Stimulated activated CD4-positive, alpha-beta T cell treated with anti-CD3 and anti-CD28 coated beads, TNF-alpha, amount 100 ng/mL, for 1 hour (primary cell): Measurements from ENCODE around the gene TXNDC5.
"Not testable (repeated sequence)": the region's sequence is repeated elsewhere in the genome, so short reads cannot be mapped to it uniquely, and the experiment has no call there.

Experiments
- DNase-seq, 3 donors: peaks; one replicate each; pipeline ENCODE4 v3.0.0-alpha.2; 2020; ENCODE audit warnings: low read depth in 3 of 3, low spot score in 1 of 3

Gene TXNDC5

GRCh38 chr6:7897461-7898192, 13.0 kb downstream of the TXNDC5 start:
- DNase-seq = no peak

GRCh38 chr6:7896465-7896987, 14.1 kb downstream of the TXNDC5 start:
- DNase-seq = no peak

GRCh38 chr6:7895125-7895423, 15.5 kb downstream of the TXNDC5 start:
- DNase-seq = no peak

GRCh38 chr6:7894262-7895124, 16.1 kb downstream of the TXNDC5 start:
- no peak for DNase-seq

- no peak for DNase-seq
Observed at GRCh38 chr6:7893342-7893741, 17.2 kb downstream of the TXNDC5 start.

- DNase-seq = not testable (repeated sequence)
Observed at GRCh38 chr6:7892367-7892766, 18.2 kb downstream of the TXNDC5 start.

GRCh38 chr6:7891078-7891872, 19.3 kb downstream of the TXNDC5 start:
- no peak for DNase-seq

- DNase-seq = no peak
Observed at GRCh38 chr6:7888587-7889357, 21.8 kb downstream of the TXNDC5 start.

- no peak for DNase-seq
Observed at GRCh38 chr6:7887278-7887991, 23.2 kb downstream of the TXNDC5 start.

GRCh38 chr6:7886132-7886531, 24.5 kb downstream of the TXNDC5 start:
- no peak for DNase-seq

- no peak for DNase-seq
Observed at GRCh38 chr6:7883381-7883780, 27.2 kb downstream of the TXNDC5 start.

GRCh38 chr6:7882505-7883257, 27.9 kb downstream of the TXNDC5 start:
- no peak for DNase-seq

- DNase-seq = no peak
Observed at GRCh38 chr6:7881765-7882500, 28.7 kb downstream of the TXNDC5 start.

GRCh38 chr6:7880718-7881107, 29.9 kb downstream of the TXNDC5 start:
- DNase-seq = no peak

GRCh38 chr6:7879980-7880717, 30.4 kb downstream of the TXNDC5 start:
- no peak for DNase-seq

GRCh38 chr6:7879579-7879978, 31.0 kb downstream of the TXNDC5 start:
- no peak for DNase-seq

GRCh38 chr6:7879043-7879442, 31.5 kb downstream of the TXNDC5 start:
- DNase-seq = no peak

- DNase-seq = no peak
Observed at GRCh38 chr6:7878401-7878964, 32.1 kb downstream of the TXNDC5 start.
